Epithelial cell of proximal tubule (primary cell): ENCODE data around the gene CGN. TPM values are rescaled to one million over a fixed set of nuclear protein-coding genes. Genes with fewer than 3 reads are reported as not detected.

Experiments used
- DNase-seq: peaks from one replicate; pipeline ENCODE4 v3.0.0-alpha.2; 2011; ENCODE audit warnings: low read depth
- H3K4me3 ChIP-seq: 2 replicates; pipeline ENCODE4 v1.5.1; 2011; ENCODE audit warnings: low read depth, mild to moderate bottlenecking, low read length
- CTCF ChIP-seq: conservative IDR thresholded peaks from 2 replicates; pipeline ENCODE4 v1.5.1; 2012; ENCODE audit warnings: low read depth, mild to moderate bottlenecking, low read length
- total RNA-seq: library from RNA; depleted of rRNA; stranded (reverse); fragments of >200 nt; gene quantifications from 2 replicates; pipeline ENCODE4 v1.2.3, GENCODE V29; 2015

The CGN gene
- total RNA-seq, 1 donor from 2014 or later, result 9.5 TPM

DNA sequence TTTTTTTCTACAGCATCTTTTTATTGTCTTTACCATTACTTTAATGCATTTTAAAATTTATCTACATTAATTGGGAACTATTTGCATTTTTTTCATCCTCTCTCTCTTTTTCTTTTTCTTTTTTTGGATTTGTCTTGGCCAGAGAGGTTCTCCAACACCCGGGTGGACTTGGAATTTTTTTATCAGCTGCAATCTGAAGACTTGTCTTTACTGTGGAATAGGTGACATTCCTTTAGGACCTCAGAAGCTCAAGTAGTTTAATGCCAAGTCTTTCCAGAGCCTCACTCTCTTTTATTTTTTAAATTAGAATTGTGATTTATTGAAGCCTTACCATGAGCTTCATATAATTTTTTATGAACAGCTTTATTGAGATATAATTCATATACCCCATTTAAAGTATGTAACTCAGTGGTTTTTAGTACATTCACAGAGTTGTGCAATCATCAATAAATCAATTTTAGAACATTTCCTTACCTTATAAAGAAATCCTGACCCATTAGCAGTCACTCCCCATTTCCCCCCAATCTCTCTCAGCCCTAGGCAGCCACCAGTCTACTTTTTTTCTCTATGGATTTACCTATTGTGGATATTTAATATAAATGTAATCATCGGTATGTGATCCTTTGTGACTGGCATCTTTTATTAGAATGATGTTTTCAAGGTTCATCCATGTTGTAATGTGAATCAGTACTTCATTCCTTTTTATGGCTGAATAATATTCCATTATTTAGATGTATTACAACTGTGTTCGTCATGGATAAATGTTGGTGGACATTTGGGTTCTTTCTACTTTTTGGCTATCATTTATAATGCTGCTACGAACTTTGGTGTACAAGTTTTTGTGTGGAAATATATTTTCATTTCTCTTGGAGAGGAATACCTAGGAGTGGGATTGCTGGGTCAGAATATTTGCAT lies 35.1 kb downstream of the CGN start:
- no peak overlapping the region for H3K4me3 ChIP-seq
- TF ChIP-seq CTCF, result no peak
- DNase-seq, result no peak

GRCh38 chr1:151547119-151547899 lies 36.1 kb downstream of the CGN start:
- peak; percentile 89 for DNase-seq
- peak overlapping the region; percentile 17 for H3K4me3 ChIP-seq
- TF ChIP-seq CTCF, result no peak

- TF ChIP-seq CTCF, result no peak
- DNase-seq, result no peak
- no peak overlapping the region for H3K4me3 ChIP-seq
Observed at GRCh38 chr1:151547900-151548230, 36.7 kb downstream of the CGN start.

GRCh38 chr1:151549199-151549598 lies 38.0 kb downstream of the CGN start:
- H3K4me3 ChIP-seq, result no peak overlapping the region
- no peak for TF ChIP-seq CTCF
- DNase-seq, result no peak

- no peak for DNase-seq
- H3K4me3 ChIP-seq, result no peak overlapping the region
- TF ChIP-seq CTCF, result no peak
Observed at GRCh38 chr1:151553659-151554058, 42.5 kb downstream of the CGN start.

DNA sequence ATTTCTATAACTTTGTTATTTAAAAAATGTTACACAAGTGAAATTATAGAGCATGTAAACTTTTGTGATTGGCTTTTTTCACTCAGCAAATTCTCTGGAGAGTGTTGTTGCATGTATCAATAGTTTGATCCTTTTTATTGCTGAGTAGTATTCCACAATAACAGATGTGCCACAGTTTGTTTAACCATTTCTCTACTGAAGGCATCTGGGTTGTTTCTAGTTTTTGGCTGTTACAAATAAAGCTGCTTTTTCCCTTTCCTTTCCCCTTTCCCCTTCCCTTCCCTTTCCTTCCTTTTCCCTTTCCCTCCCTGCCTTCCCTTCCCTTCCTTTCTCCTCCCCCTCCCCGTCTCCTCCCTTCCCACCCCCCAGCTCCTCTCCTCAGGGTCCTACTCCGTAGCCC lies 44.9 kb downstream of the CGN start:
- H3K4me3 ChIP-seq, result no peak overlapping the region
- DNase-seq, result no peak
- no peak for TF ChIP-seq CTCF
